SJSA1 (cell line): Measurements from ENCODE around the gene COQ9. TPM values are rescaled to one million over a fixed set of nuclear protein-coding genes. Genes with fewer than 3 reads are reported as not detected.

Source experiments
- DNase-seq, 2 experiments: peaks; one replicate each; pipeline ENCODE4 v3.0.0-alpha.2; 2015 to 2020; ENCODE audit warnings: low spot score in 2 of 2, low read depth in 1 of 2
- H3K27ac ChIP-seq: fragments of 250-450 bp; sonication (Bioruptor Pico); 2 replicates; pipeline ENCODE4 v1.5.1; 2020; ENCODE audit warnings: mild to moderate bottlenecking, moderate library complexity
- H3K27me3 ChIP-seq: fragments of 250-450 bp; sonication (Bioruptor Pico); replicated peaks from 2 replicates; pipeline ENCODE4 v1.5.1; 2020; ENCODE audit warnings: mild to moderate bottlenecking, moderate library complexity
- H3K36me3 ChIP-seq: fragments of 250-450 bp; sonication (Bioruptor Pico); 2 replicates; pipeline ENCODE4 v1.5.1; 2020; ENCODE audit warnings: mild to moderate bottlenecking
- H3K4me1 ChIP-seq: fragments of 250-450 bp; sonication (Bioruptor Pico); replicated peaks from 2 replicates; pipeline ENCODE4 v1.6.1; 2021; ENCODE audit warnings: mild to moderate bottlenecking
- H3K4me3 ChIP-seq: fragments of 250-450 bp; sonication (Bioruptor Pico); 2 replicates; pipeline ENCODE4 v1.5.1; 2020; ENCODE audit warnings: mild to moderate bottlenecking
- H3K9me3 ChIP-seq: fragments of 250-450 bp; sonication (Bioruptor Pico); replicated peaks from 2 replicates; pipeline ENCODE4 v1.5.1; 2020; ENCODE audit warnings: mild to moderate bottlenecking
- total RNA-seq: library from RNA; depleted of rRNA; stranded (reverse); fragments of >200 nt; shearing (Covaris generic); gene quantifications from 2 replicates; pipeline ENCODE4 v1.2.3, GENCODE V29; 2014

Gene COQ9
- total RNA-seq, 1 experiment from 2014 or later = 34.6 TPM

DNA sequence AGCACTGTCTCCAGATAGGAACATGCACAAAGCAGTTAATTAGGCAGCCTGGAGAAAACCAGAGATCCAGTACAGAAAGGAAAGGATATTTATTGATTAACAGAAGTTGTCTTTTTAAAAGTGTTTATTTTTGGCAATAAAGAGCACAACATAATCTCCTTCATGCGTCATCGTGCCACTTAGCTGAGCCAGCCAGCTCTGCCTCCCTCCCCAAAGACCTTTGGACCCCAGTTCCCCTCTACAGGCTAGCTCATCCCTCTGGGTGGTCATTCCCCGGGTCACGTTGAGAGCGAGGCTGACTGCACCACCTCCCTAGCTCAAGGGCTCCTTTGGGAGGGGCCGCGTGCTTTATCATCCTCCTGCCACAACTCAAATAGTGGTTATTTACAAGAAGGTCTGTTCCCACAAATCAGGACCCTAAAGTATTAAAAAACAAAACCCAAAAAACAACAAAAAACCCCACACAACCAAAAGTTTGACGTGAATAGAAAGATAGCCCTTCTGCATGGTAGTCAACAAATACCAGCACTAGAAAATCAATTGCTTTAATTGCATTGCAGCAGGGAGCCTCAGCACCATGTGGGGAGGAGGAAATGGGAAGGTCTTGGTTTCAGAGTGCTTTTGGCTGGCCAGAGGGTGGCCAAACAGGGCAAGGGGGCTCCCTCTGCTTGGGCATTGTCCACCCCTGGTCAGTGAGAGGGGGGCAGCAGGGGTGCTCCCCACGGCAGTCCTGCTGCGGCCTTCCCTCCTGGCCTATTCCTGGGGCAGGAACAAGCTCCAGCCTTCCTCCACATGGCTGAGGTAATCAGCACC is 24.8 kb downstream of the COQ9 start:
- Histone ChIP-seq H3K9me3 (no peaks in the 10 kb centered on the region), H3K27me3 (no peaks in the 10 kb centered on the region), H3K4me1 (no peaks in the 10 kb centered on the region), H3K36me3 (peaks cover 63% of the 10 kb centered on the region), H3K4me3 (no peak overlapping the region), H3K27ac (no peak overlapping the region)
- DNase-seq = no peak

DNA sequence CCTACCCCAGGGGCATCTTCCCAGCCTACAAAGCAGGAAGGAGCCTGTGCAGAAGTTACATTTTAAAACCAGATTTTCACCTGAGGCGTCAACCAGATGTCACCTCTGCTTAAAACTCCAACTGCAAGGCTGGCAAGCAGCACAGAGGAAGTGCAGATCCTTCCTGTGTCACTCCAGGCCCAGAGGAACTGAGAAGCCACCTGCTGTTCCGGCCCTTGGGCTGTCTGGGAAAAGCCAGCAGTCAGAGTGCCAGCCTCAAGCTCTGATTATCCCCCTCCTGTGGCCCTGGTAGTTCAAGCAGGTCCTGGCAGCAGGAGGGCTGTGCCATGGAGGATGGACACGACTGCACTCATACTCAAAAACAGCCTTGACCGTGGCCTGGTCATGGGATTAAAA is 25.4 kb downstream of the COQ9 start:
- Histone ChIP-seq H3K9me3 (no peaks in the 10 kb centered on the region), H3K4me3 (no peak overlapping the region), H3K4me1 (no peaks in the 10 kb centered on the region), H3K36me3 (peaks cover 57% of the 10 kb centered on the region), H3K27ac (no peak overlapping the region), H3K27me3 (no peaks in the 10 kb centered on the region)
- DNase-seq = no peak

DNA sequence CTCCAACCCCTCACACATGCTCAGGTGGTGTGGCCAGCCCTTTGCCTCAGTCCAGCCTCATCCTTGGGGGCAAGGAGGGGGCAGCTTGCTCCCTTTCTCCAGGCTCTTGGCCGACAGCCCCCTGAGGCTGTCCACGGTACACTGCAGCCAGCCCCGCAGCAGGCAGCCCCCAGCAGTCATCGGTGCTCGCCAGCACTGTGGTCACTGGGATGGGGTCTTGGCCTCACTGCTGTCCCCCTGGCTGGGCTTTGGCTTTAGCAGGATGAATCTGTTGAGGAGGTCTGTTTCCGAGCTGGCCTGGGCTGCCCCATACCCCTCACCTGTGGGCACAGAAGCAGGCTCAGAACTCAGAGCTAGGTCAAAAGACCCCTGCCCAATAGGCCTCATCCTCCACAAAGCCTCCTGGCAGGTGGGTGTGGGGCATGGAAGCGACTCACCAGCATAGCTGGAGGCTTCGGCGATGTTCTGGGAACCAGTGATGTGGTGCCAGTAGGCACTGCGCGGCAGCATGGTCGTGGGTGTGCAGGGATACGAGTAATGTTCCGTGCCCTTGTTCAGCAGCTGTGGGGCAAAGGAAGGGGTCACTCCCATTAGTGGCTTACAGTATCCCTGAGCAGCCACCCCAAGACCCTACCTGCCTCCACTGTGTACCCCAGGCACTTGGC is 26.0 kb downstream of the COQ9 start:
- Histone ChIP-seq H3K4me3 (no peak overlapping the region), H3K4me1 (no peaks in the 10 kb centered on the region), H3K9me3 (no peaks in the 10 kb centered on the region), H3K27ac (no peak overlapping the region), H3K27me3 (no peaks in the 10 kb centered on the region), H3K36me3 (peaks cover 50% of the 10 kb centered on the region)
- DNase-seq = no peak

DNA sequence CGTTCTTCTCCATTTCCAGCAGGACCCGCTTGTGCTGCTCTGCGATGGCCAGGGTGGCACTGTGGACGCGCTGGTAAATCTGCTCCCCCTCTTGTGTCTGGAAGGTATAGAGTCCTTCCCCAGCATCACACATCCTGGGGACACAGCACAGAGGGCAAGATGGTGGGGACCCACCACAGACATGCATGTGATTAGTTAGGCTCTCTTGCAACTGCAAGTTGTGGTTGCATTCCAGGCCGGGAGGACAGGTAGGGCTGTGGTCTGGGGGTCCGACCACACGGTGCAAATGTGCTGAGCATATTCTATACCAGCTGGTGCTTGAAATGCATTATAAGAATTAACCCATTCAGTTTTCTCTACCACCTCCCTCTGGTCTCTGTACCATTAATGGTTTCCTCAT is 26.6 kb downstream of the COQ9 start:
- Histone ChIP-seq H3K27ac (no peak overlapping the region), H3K36me3 (peaks cover 44% of the 10 kb centered on the region), H3K27me3 (no peaks in the 10 kb centered on the region), H3K4me3 (no peak overlapping the region), H3K9me3 (no peaks in the 10 kb centered on the region), H3K4me1 (no peaks in the 10 kb centered on the region)
- DNase-seq = no peak

DNA sequence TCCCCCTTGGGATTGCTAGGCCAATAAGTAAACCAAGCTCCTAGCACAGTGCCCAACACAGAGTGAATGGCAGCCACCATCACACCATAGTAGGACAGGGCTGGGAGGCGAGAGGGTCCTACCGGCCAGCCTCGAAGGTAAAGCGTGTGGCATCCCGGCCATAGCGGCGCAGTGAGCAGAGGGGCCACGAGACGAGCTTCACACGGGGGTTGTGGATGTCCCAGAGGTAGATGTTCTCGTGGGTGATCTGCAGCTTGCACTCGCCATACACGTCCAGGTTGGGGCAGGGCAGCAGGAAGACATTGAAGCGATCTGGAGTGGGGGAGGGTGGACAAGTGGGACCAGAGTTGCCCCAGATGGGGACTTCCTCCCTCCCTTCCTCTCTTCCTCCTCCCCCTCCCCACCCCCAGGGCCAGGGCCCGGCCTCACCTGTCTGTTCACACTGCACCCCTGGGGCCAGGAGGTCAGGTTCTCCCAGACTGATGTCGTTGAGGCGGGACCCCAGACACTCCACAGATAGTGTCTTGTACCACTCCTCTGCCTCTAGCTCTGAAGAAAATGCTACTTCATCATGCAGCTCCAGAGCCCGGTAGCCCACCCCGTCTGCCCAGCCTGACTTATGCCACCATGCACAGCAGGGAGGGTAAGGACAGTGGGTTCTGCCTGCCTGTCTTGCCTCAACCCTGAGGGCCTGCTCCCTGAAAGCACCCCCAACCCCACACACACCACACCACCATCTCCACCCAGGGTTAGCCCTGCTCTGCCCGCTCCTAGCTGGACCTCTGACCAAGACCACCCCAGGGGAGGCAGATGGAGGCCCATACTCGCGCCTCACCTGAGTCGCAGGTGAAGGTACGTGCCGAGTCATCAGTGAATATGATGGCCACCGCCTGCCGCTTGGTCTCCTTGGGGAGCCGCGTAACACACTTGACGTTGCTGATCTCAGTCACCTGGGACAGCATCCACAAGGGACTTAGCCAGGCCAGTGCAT is 27.7 kb downstream of the COQ9 start:
- no peak for DNase-seq
- Histone ChIP-seq H3K9me3 (no peaks in the 10 kb centered on the region), H3K4me1 (no peaks in the 10 kb centered on the region), H3K27me3 (no peaks in the 10 kb centered on the region), H3K36me3 (peaks cover 34% of the 10 kb centered on the region), H3K27ac (no peak overlapping the region), H3K4me3 (no peak overlapping the region)

DNA sequence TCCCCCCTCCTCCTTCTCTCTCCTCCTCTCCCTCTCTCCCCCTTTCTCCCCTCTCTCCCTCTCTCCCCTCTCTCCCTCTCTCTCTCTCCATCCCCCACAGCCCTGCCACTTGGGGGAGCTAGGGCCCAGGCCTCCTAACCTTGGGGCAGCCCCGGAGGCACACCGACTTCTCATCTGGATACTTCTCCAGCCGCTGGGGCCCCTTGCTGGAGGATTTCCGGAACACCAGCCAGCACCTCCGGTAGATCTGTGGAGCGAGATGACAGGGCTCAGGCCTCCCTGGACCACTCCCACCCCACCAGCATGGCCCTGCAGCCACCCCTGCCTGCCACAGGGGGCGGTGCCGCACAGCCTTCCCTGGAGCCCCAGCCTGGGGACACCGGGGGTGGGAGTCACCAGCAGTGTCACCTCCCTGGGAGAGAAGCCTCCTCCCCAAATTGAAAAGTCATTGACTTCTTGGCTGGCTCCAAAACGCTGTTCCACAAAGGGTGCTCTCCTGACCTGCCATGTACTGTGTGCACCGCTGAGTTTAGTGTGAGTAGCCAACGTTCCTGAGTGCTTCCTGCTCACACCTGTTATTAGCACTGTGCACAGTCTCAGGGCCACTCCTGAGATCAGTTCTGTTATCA is 28.5 kb downstream of the COQ9 start:
- DNase-seq = no peak
- H3K4me1 ChIP-seq = peaks cover 4% of the 10 kb centered on the region; the same call in 1 of the 2 replicates
- peaks cover 25% of the 10 kb centered on the region for H3K36me3 ChIP-seq
- H3K9me3 ChIP-seq = no peaks in the 10 kb centered on the region
- no peaks in the 10 kb centered on the region for H3K27me3 ChIP-seq
- H3K4me3 ChIP-seq = no peak overlapping the region
- H3K27ac ChIP-seq = no peak overlapping the region

DNA sequence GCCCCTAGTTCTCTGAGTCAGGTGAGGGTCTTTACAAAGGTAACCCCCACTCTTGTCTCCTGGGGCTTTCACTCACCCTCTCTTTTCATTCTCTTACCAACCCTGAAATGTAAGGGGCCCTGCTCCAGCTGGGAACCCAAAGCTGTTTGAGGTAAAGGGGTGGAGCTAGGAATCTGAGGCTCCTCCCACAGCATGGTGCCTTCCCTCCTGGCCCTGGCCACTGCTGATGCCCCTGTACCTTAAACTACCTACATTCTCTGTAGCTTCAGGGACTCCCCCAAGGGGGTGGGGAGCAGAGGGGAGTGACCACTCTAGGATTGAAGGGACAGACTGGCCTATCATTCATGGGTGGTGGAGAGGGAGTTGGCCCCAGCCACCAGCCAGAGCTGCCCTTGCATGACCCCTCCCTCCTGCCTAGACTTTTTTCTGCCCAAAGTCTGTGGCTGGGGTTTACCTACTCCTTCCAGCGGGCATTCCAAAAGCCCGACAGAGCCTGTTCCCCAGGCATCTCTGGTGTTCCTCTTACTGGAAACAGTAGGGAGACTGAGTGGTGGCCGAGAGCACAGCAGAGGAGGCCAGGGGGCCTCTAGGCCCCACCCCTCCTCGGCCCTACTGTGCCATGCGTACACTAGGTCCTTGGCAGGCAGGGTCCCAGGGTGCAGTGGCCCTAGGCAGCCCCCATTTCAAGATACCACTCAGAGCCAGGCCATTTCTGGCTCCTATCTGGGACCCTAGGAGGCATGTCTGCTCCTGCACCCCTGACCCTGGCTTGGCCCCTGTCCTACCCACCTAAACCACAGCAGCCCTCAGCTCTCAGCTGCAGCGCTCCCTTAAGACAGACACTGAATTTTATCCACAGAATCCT is 29.5 kb downstream of the COQ9 start:
- Histone ChIP-seq H3K36me3 (peaks cover 18% of the 10 kb centered on the region), H3K4me1 (peaks cover 4% of the 10 kb centered on the region; the same call in 1 of the 2 replicates), H3K4me3 (no peak overlapping the region), H3K27me3 (no peaks in the 10 kb centered on the region), H3K9me3 (no peaks in the 10 kb centered on the region), H3K27ac (no peak overlapping the region)
- DNase-seq = no peak

DNA sequence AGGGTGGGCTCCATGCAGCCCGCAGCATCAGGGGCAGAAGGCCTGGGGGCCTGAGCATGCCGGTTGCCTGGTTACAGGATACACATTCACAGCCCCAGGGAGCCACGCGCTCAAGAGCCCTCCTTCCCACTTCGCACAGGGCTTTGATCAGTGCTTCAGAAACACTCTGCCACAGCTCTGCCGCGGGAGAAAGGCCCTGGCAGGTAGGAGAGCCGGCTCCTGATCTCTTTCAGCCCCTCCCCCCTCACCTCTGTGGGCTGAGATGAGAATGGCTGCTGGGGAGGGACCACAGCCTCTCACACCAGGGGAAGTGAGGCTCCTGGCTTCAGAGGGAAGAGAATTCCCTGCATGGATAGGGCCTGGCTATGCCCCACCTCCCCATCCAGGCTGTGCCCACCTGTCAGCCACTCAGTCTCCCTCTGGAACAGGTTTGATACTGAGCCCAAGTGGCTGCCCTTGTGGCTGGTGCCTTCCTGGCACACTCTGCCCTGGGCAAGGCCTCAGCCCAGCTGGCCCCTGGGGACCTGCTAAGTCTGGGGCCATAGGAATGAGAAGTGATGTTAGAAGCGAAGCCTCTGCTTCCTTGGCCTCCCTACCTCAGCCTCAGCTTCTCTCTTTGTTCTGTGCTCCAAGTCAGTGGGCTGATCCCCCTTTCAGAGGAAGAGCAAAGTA is 30.4 kb downstream of the COQ9 start:
- Histone ChIP-seq H3K27me3 (no peaks in the 10 kb centered on the region), H3K27ac (no peak overlapping the region), H3K9me3 (no peaks in the 10 kb centered on the region), H3K4me1 (peaks cover 4% of the 10 kb centered on the region; the same call in 1 of the 2 replicates), H3K4me3 (no peak overlapping the region), H3K36me3 (peaks cover 9% of the 10 kb centered on the region)
- DNase-seq = no peak

DNA sequence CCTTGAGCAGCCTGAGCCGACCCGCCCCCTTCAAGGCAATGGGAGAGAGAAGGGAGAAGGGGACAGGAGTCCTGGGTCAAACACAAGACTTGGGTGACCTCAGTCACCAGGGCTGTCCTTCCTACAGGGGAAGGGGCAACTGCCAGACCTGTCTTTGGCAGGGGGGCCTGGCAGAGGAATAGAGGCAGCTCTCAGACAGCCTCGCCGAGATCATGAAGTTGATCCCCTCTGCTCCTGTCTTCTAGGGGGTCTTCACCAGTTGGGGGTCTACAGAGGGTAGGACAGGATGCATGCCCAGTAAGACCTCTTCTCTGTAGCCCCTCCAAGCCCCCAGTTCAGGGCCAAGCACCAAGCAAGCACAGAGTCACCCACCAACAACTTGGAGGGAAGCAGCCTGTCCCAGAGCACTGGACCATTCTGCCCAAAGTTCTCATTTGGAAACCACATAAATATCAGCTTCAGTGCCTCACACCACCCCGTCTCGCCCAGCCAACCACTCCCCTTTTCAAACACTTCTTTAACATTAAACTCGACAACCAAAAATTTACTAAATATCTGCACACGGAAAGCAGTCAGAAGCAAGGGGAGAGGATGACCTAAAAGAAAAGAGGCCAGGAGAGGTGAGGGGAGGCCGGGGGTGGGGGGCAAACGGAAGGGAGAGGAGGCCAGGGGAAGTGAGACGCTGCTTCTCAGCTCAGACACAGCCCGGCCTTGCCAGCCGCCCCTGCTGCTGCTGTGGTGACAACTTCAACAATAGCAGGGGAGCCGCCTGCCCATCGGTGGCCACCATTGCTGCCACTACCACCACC is 31.3 kb downstream of the COQ9 start:
- H3K4me3 ChIP-seq = no peak overlapping the region
- no peak overlapping the region for H3K27ac ChIP-seq
- DNase-seq = no peak
- no peaks in the 10 kb centered on the region for H3K27me3 ChIP-seq
- H3K4me1 ChIP-seq = peaks cover 4% of the 10 kb centered on the region; the same call in 1 of the 2 replicates
- H3K36me3 ChIP-seq = peaks cover 2% of the 10 kb centered on the region; the same call in 1 of the 2 replicates
- H3K9me3 ChIP-seq = no peaks in the 10 kb centered on the region

DNA sequence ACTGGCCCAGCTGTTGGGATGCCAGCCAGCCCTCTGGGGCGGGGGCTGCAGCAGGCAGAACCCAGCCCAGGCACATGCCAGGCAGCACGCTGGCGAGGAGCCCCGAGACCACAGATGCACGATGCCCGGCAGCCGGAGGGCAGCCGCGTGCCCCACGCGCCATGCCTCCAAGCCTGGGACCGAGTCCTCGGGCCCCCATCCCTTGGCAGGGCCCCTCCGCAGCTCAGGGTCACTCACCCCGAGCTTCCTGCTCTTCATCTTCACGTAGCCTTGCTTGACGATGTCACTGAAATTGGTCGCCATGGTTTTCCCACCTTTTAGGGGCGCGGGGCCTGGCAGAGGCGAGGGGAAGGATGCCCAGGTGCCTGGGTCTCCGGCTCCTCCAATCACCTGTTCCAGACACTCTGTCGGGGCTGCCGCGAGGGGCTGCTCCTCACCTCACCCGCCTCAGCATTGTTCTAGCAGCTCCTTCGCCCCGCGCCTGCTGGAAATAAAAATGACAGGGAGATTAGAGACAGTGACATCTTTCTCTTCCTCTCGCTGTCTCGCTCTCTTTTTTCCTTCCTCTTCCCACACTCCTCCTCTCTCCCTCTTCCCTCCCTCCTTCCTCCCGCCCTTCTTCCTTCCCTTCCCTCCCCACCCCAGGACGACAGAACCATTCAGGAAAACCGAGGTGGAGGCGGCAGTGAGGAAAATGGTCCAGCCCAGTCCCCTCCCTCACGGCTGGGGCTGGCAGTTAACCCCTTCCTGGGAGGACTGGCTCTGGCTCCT is 32.1 kb downstream of the COQ9 start:
- H3K9me3 ChIP-seq = no peaks in the 10 kb centered on the region
- H3K4me3 ChIP-seq = no peak overlapping the region
- H3K36me3 ChIP-seq = peaks cover 2% of the 10 kb centered on the region; the same call in 1 of the 2 replicates
- H3K4me1 ChIP-seq = peaks cover 4% of the 10 kb centered on the region; the same call in 1 of the 2 replicates
- no peak overlapping the region for H3K27ac ChIP-seq
- no peak for DNase-seq
- no peaks in the 10 kb centered on the region for H3K27me3 ChIP-seq
